A673 (cell line): ENCODE measurements around the gene ATP5F1C.

Experiments
- EZH2 ChIP-seq: fragments of 200-600 bp; sonication (generic); IDR thresholded peaks from 2 replicates; pipeline ENCODE4 v1.6.1; 2017; ENCODE audit warnings: borderline replicate concordance, low read depth, mild to moderate bottlenecking, mixed read lengths, antibody characterized with exemption, low read length; ENCODE audit not compliant: poor library complexity, severe bottlenecking
- TF ChIP-seq, protein P1 (sequence below): fragments of 300-800, 200-600 bp; sonication (generic); conservative IDR thresholded peaks from 2 replicates; pipeline ENCODE4 v1.5.1; 2017; ENCODE audit warnings: low read depth, mild to moderate bottlenecking, antibody characterized with exemption, low read length, moderate library complexity, mixed read lengths

- TF ChIP-seq, protein P1, sequence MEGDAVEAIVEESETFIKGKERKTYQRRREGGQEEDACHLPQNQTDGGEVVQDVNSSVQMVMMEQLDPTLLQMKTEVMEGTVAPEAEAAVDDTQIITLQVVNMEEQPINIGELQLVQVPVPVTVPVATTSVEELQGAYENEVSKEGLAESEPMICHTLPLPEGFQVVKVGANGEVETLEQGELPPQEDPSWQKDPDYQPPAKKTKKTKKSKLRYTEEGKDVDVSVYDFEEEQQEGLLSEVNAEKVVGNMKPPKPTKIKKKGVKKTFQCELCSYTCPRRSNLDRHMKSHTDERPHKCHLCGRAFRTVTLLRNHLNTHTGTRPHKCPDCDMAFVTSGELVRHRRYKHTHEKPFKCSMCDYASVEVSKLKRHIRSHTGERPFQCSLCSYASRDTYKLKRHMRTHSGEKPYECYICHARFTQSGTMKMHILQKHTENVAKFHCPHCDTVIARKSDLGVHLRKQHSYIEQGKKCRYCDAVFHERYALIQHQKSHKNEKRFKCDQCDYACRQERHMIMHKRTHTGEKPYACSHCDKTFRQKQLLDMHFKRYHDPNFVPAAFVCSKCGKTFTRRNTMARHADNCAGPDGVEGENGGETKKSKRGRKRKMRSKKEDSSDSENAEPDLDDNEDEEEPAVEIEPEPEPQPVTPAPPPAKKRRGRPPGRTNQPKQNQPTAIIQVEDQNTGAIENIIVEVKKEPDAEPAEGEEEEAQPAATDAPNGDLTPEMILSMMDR = no peak
- no peak for TF ChIP-seq EZH2
Observed at GRCh38 chr10:7817576-7817975, 29.6 kb downstream of the ATP5F1C start.
